Activated CD4-positive, alpha-beta T cell treated with anti-CD3 and anti-CD28 coated beads for 48 hours (primary cell): ENCODE data around the gene CYB561D2.
A peak's percentile ranks its signal among the peaks of the same experiment; 100 is the strongest.

Source experiments
- DNase-seq: peaks from one replicate; pipeline ENCODE4 v3.0.0-alpha.2; 2020

CYB561D2 gene

DNA sequence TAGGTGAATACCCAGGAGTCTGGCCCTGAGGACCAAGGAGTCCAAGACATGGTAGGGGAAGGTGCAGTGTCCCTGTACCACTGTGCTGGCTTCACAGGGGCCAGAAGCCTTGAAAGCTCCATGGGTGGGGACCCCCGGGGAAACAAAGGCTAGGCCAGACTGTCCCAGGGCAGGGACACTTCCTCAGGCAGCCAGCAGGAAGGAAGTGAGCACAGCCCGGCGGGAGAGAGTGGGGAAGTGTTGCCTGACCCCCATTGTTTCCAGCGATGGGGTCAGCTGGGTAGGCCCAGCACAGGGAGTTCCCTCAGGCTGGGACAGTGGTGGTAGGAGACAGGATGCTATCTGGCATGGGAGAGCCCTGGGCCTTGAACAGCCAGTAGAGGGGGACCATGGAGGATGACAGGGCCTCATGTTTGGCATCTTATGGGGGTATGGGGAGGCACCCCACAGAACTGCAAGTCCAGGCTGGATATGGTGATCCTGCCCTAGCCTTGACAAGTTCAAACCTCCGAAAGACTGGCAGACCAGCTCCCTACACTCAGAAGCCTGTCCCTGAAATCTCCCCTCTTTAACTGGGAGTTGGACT, 27.0 kb upstream of the CYB561D2 start:
- no peak for DNase-seq

DNA sequence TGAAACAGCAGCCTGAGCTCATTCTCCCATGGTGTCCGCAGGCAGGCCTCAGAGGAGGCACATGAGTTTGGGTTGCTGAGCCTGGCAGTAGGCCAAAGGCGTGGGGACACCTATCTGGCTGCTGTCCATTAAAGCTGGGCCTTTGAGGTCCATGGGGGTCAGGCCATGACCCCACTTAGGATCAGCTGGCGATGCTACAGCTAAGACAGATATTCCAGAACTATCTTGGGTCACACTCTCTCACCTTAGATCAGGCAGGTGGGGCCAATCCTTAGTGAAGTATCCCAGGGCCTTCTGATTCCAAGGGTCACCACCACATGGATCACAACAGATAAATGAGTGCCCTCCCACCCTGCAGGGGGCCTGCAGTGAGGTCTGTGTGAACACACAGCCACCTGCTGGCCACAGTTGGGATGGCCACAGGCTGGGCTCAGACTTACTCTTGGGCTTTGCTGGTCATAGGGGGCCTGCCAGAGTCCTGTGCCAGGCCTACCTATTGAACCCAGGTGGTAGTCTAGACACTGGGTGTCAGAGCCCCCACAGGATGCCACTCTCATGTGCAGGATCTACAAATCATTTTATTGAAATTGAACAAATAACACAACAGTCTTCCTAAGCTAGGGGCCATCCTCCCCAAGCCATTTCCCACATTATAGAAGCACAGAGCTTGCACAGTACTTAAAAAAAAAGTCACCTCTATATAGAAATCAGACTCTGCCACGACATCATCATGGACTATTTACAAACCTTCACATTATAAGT, 26.1 kb upstream of the CYB561D2 start:
- DNase-seq: peak; percentile 73

DNA sequence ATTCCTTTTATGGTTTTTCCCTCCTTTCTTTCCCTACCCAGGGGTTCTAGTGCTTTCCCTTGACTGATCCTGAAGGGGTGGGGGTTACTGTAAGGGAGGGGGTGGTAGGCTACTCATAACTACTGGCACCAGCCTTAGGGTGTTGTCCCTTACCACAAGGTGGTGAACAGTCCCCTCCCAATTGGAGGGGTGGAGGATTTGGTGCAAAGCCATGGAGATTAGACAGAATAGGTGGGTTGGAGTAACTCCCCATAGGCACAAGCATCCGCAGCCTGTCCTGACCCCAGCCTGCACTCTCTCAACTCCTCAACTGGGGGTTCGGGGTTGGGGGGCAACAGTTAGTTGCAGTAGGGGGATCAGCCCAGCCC, 25.6 kb upstream of the CYB561D2 start:
- no peak for DNase-seq

DNA sequence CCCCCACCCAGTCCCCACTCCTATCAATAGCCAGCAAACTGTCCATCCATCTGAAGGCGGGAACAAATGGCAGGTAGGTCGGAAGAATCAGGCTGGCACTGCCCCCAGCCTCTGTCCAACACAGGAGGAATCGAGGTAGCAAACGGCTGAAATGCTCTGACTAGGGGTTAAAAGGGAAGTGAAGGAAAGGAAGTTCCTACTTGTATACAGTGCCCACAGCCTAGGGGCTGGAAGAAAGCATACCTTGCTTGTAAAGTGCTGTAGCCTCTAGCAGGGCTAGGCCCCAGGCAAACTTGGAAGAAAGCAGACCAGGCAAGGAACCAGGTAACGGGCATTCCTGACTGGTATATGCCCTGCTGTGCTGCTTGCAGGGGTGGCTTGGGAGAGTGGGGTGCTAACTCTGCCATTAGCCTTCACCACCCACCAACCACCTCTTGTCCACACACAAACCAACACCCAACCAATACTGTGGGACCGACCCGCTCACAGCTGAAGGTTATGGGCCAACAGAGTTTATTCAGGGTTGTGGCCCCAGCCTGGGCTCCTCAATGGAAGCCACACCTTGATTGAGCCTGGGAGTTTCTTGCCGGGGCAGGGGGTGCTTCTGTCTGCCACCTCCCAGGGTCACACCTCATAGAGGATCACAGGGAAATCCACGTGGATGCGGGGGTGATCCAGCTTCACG, 25.0 kb upstream of the CYB561D2 start:
- no peak for DNase-seq

DNA sequence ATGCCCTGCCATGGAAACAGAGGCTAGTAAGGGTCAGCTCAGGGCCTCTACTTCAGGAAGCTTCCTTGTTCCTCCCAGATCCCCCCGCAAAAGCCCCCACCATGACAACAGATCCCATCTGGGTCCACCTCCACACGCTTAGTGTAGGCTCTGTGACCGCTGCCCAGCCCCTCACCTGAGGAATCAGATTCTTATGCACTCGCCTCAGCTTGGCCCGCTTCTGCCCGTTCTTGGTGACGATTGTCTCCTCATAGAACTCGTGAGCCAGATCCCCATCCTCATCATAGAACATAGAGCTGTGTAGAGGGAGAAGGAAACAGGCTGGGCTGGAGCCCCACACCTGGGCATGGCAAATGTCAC, 24.5 kb upstream of the CYB561D2 start:
- DNase-seq: no peak

DNA sequence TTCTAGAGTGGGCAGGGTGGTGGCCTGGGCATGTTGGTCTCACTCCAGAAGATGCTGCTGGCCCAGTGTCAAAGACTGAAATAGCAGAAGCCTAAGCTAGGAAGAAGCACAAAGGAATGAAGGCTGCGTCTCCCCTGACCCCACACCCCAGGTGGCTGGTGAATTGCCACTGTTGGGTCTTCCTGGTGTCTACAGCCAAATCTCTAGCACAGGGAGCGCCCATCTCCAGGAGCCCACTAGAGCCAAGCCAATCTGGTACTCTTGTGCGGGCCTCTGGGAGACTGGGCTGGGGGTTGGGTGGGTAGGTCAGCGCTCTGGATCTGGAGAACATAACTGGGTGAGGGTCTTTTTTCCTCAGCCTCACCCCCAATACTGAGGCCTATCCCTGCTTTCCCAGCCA, 23.5 kb upstream of the CYB561D2 start:
- DNase-seq: no peak

DNA sequence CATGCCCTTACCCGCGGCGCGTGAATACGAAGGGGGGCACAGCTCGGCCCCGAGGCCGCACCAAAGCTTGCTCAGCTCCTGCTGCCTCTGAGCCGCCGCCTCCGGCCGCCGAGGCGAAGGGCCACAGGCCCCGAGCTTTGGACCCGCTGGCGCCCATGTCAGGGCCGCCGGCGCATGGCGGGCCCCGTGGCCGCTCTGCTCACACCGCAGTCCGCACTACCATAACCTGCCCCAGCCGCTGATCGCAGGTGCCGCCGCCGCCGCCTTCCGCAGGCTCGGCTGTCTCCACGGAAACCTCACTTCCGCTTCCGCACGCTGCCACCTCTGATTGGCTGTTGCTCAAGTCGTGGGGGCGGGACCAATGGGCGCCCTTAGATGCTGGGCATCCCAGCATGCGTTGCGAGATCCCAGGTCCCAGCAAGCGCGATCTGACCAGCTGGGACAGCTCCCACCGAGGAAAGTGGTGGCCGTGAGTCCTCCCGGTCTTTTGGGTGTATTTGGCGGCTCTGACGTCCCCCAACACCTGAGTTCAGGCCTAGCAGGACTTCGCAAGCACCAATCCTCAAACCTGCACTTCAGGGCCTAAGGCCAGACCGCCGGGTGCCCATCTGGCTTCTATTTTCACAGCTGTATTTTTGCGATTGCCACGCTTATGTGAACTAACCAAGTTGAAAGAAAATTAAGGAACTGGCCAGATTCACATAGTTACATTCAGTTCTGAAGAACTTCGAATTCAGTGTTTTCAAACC, 22.5 kb upstream of the CYB561D2 start, which contains the start of gene TUSC2:
Gene TUSC2, minus strand, starts transcription at position 281 of the 749 bp plus-strand sequence. Its CDS starts 124 bp downstream, at position 157.
- peak; percentile 97 for DNase-seq

DNA sequence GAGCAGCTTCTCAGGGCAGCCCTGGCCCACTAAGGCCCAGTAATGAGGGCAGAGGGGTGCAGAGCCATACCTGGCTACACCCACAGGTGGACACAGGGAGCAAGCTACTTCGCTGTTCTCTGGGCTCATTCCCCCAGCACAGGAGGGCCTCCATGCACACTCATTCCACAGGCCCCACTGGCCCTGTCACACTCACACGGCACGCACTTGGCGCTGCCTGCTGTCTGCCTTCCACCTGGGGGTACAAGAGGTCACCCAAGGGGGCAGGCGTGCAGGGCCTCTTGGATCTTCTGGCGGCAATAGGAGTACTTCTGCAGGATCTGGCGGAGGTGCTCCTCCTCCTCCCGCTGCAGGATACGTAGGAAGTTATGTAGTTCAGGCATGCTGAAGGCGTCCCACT, 20.3 kb upstream of the CYB561D2 start:
- no peak for DNase-seq

DNA sequence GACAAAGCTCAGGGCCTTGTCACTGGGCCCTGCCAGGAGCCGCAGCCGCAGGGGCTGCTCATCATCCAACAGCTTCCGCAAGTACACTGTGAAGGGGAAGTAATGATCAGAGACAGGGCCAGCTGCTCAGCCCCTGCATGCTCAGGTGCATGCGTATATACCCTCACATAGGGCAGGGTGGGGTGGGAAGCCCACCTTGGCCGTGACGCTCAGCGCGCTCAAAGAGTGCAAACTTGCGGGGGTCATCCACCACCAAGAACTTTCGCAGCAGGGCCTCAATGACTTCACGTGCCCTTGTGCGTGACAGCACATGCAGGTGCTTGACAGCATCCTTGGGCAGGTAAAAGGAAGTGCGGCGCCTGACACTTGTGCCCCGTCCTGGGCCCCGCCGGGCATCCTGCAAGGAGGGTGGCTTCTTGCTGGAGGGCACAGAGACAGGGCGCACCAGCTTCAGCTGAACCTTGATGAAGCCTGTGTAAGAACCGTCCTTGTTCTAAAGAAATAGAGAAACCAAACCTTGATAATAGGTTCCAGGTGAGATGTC, 19.2 kb upstream of the CYB561D2 start:
- DNase-seq: no peak

DNA sequence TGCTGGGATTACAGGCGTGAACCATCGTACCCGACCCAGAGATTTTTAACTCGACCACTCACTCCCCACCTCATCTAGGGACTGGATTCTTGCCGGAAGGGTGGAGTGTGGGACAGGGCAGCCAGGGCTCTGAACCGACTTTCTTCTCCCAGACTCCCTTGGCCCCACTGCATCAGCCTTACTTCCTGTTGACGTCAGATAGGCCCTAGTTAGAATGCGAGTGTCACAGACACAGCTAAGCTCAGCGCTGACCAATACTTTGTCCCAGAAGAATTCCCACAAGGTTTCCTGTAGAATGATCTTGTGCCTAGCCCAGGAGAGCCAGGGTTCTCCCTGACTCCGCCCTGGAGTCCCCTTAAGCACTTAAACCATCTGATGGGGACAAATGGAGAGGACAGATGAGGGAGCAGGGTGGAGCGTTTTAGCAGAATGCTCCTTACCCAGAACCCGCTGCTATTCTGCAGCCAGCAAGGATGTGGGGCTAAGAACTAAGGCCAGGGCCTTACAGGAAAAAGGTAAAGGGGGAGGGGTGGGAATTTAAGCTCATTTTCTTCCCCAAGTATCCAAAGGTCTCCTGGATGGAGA, 16.8 kb upstream of the CYB561D2 start:
- no peak for DNase-seq

DNA sequence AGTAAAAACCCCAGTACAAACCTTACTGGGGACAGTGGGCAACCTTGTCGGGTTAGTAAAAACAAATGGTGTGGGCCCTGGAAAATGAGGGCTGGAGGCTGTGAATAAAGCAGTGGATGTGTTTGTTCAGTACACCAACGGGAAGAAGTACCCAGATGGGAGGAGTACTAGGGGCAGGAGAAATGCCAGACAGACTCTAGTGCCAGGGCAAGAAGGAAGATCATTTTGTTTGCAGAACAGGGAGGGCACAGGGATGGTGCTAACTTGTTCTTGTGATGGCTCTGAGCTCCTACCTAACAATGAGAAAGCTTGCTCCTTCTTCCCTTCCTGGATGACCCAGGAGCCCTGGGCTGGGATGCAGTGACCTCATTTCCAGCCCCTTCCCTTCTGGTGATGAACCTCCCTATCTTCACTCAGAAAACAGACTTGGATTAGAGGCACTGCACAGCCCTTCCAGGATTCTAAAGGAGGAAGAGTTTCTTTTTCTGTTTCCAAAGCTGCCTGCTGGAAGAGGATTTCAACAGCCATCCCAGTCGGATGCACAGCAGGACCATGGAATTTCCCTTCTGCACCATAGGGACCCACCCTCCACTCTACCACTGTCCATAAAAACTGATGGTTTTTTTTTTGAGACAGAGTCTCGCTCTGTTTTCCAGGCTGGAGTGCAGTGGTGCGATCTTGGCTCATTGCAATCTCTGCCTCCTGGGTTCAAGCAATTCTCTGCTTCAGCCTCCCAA, 16.2 kb upstream of the CYB561D2 start:
- no peak for DNase-seq

DNA sequence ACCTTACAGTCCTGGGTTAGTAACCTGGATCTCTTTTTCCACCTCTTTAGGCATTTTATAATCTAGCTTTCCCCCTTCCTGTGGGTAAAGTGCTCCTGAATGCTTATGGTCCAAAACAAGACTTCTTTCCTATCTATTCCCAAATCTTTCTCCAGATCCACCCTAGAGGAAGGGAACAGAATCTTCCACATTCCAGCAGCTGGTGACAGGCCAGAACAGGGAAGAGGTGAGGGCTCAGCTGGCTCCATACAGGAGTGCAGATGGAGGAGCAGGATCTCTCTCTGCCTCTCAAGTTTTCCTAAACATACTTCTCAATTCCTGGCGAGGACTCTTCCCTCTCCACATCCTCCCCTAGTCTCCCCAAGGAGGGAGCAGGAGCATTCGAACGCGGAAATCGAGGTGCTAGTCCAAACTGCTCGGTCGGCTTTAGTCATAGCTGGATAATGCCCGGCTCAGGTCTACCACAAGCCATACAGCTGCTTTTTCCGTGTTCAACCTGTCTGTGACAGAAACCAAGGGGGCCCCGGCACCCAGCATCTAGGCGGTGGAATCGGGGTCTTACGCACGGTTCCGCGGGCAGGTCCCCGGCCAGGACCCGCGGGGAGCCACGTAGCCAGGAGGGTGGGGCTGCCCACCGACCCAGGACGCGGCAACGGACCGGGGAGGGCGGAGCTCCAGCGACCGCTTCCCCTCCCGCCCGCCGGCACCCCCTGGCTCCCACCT, 14.0 kb upstream of the CYB561D2 start:
- DNase-seq: peak; percentile 69

DNA sequence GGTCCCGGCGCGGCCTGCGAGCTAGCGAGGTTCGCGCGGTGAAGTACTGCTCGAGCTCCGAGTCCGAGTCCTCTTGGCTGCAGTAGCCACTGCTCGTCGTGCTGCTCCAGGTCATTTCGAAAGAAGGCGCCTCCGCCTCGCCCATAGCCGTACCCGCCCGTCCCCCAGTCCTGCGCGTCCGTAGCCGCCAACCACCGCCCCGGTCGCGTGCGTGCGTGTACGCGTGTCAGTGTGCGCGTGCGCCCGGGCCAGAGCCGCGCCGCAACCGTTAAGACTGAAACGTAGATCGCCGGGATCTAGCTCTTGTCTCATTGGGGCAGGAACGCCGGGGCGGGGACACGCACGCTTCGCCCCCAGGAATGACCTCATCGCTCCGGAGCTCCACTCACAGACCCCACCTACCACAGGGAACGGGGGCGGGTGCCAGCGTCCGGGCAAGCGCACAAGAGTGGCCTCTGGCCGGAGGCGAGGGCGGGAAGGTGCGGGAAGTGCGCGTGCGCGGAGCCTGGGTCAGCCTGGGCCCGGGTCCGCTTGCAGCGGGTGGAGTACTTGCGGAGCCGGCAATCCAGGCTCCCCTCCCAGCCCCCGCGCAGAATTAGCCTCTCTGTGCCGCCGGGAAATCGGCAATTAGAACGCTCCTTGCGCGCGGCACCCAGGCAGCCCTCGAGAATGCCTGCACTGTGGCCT, 13.3 kb upstream of the CYB561D2 start:
- DNase-seq: peak; percentile 98

DNA sequence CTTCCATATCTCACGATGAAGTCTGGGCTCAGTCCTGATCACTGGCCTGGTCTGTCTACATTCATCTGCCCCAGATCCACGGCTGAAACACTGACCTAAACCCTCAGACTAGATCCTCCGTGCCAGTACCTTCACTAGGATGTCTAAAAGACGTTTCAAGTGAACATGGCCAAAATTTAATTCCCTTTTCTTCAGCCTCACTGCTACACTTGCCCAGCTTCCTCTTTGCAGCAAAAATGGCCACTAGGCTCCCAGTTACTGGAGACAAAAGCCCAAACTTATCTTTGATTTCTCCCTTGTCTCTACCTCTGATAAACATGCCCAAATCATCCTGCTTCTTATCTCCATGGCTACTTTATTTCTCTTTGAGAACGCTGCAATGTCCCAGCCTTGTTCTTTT, 11.7 kb upstream of the CYB561D2 start:
- DNase-seq: no peak

DNA sequence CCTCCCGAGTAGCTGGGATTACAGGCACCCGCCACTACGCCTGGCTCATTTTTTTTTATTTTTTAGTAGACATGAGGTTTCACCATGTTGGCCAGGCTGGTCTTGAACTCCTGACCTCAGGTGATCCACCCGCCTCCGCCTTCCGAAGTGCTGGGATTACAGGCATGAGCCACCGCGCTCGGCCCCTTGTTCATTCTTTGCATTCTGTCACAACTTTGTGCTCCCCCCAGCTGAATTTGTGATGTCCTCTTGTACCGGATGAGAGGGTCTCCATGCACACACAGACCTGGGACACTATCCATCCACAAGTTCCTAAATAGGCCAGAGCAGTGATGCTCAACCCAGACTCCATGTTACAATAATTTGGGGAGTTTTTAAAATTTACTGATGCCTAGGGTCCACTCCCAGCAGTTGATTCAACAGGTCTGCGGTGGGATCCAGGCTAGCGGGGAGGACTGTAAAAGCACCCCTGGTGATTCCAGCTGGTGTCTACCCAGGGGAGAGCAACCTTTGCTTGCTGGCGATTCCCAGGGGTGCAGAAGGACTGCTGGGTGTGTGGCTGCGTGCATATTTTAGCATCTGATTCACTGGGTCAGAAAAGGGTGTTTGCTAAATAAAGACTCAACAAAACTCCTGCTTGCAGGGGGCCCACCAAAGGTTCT, 11.0 kb upstream of the CYB561D2 start:
- no peak for DNase-seq

DNA sequence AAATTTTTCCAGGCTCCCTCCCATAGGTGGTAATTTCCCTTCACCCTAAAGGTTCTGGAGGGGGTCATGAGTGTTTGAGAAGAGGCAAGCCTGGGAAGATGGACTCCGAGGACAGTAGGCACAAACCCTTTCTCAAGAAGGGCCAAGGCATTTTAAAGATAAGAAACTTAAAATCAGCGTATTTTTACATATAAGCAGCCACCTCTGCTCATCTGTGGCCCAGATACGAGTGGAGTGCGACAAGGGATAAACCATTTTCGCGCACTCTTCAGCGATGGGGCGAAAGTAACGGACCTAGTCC, 10.6 kb upstream of the CYB561D2 start:
- DNase-seq: no peak

DNA sequence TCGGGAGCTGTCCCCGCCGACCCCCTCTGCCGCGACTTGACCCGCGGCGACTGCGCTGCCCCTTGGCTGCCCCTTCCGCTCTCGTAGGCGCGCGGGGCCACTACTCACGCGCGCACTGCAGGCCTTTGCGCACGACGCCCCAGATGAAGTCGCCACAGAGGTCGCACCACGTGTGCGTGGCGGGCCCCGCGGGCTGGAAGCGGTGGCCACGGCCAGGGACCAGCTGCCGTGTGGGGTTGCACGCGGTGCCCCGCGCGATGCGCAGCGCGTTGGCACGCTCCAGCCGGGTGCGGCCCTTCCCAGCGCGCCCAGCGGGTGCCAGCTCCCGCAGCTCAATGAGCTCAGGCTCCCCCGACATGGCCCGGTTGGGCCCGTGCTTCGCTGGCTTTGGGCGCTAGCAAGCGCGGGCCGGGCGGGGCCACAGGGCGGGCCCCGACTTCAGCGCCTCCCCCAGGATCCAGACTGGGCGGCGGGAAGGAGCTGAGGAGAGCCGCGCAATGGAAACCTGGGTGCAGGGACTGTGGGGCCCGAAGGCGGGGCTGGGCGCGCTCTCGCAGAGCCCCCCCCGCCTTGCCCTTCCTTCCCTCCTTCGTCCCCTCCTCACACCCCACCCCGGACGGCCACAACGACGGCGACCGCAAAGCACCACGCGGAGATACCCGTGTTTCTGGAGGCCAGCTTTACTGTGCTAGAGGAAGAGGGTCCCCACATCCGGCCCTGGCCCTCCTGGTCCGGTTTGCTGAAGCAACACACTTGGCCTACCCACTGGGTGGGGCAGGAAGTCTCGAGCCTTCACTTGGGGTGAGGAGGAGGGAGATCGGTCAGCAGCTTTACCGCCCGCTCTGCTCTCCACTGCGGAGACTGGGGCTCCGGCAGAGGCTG, 10.0 kb upstream of the CYB561D2 start, which contains the start of gene RASSF1:
Gene RASSF1, minus strand, starts transcription at position 389 of the 882 bp plus-strand sequence. Its CDS starts 31 bp downstream, at position 358.
- DNase-seq: peak; percentile 82

DNA sequence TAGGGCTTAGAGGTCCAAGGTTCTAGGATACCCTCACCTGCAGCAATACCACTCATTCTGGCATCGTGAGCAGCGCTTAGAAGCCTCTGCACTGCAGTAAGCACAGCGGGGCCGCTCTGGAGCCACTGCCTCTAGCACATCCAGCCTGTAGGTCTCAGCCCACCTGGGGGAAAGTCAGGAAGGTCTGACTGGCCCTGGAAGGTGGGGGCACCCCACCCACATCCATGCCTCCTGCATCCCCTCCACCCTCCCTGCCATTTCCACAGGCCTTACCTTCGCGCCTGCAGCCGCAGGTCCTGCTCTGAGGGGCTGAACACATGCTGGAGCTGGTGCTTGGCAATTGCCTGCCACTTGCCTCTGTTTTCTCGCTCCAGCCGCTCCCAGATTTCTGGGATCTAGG, 9.1 kb upstream of the CYB561D2 start:
- DNase-seq: peak; percentile 35

DNA sequence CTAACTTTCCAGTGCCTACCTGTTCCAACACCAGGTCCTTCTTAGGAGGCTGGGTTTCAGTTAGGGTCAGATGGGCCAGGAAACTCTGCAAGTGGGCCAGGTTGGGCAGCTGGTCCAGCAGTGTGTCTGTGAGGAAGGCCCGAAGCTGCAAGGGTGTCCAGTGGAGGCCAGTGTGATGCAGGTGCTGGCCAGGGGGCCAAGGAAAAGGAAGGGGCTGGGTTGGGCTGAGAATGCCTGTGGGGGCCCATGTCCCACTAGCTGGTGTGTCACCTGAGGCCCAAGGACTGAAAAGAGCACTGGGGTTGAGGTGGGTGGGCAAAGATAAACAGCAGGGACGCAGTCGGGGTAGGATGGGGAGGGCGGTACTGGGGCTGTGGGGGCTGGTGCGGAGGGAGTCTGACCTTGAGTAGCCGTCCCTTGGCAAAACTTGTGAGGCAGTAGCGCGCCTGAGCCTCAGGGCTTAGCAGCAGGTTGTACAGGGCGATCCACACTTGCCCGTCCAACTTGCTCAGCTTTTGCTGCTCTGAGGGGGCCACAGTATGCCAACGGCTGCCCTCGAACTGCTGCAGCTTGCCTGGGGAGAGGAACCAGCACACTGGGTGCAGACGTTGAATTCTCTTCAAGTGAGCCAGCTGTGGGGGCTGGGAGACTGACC, 8.5 kb upstream of the CYB561D2 start:
- no peak for DNase-seq
